ENCODE results near the gene GTSE1. TPM values are rescaled to one million over a fixed set of nuclear protein-coding genes. Genes with fewer than 3 reads are reported as not detected.

The GTSE1 gene
- total RNA-seq, 1 experiment from 2014 or later, result 42.6 TPM

- Mint-ChIP-seq H3K27me3 (ENCODE audit: low read depth) (no peaks in the 10 kb centered on the region; the same call in 1 of the 2 replicates), H3K4me1 (peaks cover 12% of the 10 kb centered on the region in 2 experiments)
- H3K9ac ChIP-seq (ENCODE audit: extremely low read depth, insufficient read length, low read length), result no peak overlapping the region
Measured at GRCh38 chr22:46366801-46367706, 70.4 kb downstream of the GTSE1 start.

More at GRCh38 chr22:46366801-46367706, 70.4 kb downstream of the GTSE1 start:
- Mint-ChIP-seq H3K9me3 (no peaks in the 10 kb centered on the region), H3K36me3 (ENCODE audit: insufficient read depth in 1 of 3, low read depth in 3 of 3) (peaks cover 3 to 12% (median 11%) of the 10 kb centered on the region in 3 experiments; a peak in 3 of 7 replicates), H3K27ac (no peak overlapping the region), H3K4me3 (no peak overlapping the region)
- no peak for DNase-seq
- no peaks in the 10 kb centered on the region for H3K27me3 ChIP-seq (ENCODE audit: insufficient read depth, low read length)
- no peak overlapping the region for H4K5ac ChIP-seq (ENCODE audit: insufficient read length, low read depth, low read length)
- no CpG with 5 or more reads among the region's 45 CpGs for WGBS (ENCODE audit: extremely low coverage, insufficient read length, low lambda C conversion rate)
- H4K91ac ChIP-seq (ENCODE audit: insufficient read length, low read depth, low read length), result no peak overlapping the region
- no peak overlapping the region for H3K4ac ChIP-seq (ENCODE audit: low read depth, low read length)
- H3K18ac ChIP-seq (ENCODE audit: insufficient read length, low read depth, low read length), result no peak overlapping the region
- no peaks in the 10 kb centered on the region for H3K79me1 ChIP-seq (ENCODE audit: insufficient read depth, low read depth, low read length, poor library complexity, severe bottlenecking)
- H3K79me2 ChIP-seq (ENCODE audit: insufficient read depth, low read length), result no peaks in the 10 kb centered on the region
- H2BK15ac ChIP-seq (ENCODE audit: low read depth, low read length), result no peak overlapping the region
- no peaks in the 10 kb centered on the region for H3K4me1 ChIP-seq (ENCODE audit: insufficient read depth, low read length)
- no peak overlapping the region for H4K8ac ChIP-seq (replicated peaks; ENCODE audit: insufficient read length, low read depth, low read length)
- H3K4me2 ChIP-seq (ENCODE audit: insufficient read depth, insufficient read length, low read length), result no peak overlapping the region
- H4K20me1 ChIP-seq (ENCODE audit: control insufficient read depth, insufficient read depth, insufficient read length), result no peaks in the 10 kb centered on the region
- H3K23me2 ChIP-seq (ENCODE audit: insufficient read length, low read depth, low read length, poor library complexity, severe bottlenecking), result no peaks in the 10 kb centered on the region
- H2BK20ac ChIP-seq (ENCODE audit: low read depth, low read length, poor library complexity, severe bottlenecking), result no peak overlapping the region
- H3K23ac ChIP-seq (ENCODE audit: insufficient read length, low read depth, low read length), result no peak overlapping the region
- no peak overlapping the region for H2AFZ ChIP-seq (ENCODE audit: low read length)
- H3K27ac ChIP-seq (ENCODE audit: insufficient read length, low read depth, low read length), result no peak overlapping the region
- no peak overlapping the region for H3K14ac ChIP-seq (ENCODE audit: insufficient read depth, low read length)
- no peak overlapping the region for H2BK12ac ChIP-seq (ENCODE audit: insufficient read length, low read depth, low read length)
- no peak overlapping the region for H3K56ac ChIP-seq (ENCODE audit: insufficient read length, low read depth, low read length)
- no peak overlapping the region for H2BK120ac ChIP-seq (ENCODE audit: low read depth, low read length, poor library complexity, severe bottlenecking)
- no peak overlapping the region for H2AK5ac ChIP-seq (ENCODE audit: insufficient read length, low read length)
- no peaks in the 10 kb centered on the region for H3K9me3 ChIP-seq (ENCODE audit: control insufficient read depth, low read depth, low read length)
- H2BK5ac ChIP-seq (ENCODE audit: insufficient read length, low read length), result no peak overlapping the region
- no peak for TF ChIP-seq CTCF (conservative IDR thresholded peaks at IDR 0.05)
- H3T11ph ChIP-seq (ENCODE audit: low read length), result no peak overlapping the region

All from H9 (cell line).